HG02938 (cell line): Measurements from ENCODE around the gene MACROH2A2.
"Not testable (repeated sequence)": the region's sequence is repeated elsewhere in the genome, so short reads cannot be mapped to it uniquely, and the experiment has no call there.

ENCODE experiments used
- ATAC-seq: cut with Tn5 transposase; IDR thresholded peaks from one replicate; pipeline ENCODE4 v1.9.1; 2021; ENCODE audit warnings: mild to moderate bottlenecking, moderate library complexity; ENCODE audit not compliant: unreplicated experiment

The MACROH2A2 gene

DNA sequence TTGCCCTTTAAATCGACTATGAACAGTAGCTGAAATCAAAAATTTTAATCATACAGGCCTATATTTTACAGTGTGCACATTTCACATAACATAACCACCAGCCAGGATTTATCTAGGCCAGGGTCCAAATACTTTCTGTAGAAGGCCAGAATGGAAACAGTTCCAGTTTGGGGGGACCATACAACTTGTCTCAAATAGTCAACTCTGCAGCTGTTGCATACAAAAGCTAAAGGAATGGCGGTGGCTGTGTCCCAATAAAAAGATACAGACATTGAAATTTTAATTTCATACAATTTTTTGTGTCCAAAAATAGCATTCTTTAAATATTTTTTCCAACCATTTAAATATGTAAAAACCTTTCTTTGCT is 94.6 kb downstream of the MACROH2A2 start:
- ATAC-seq = no peak

DNA sequence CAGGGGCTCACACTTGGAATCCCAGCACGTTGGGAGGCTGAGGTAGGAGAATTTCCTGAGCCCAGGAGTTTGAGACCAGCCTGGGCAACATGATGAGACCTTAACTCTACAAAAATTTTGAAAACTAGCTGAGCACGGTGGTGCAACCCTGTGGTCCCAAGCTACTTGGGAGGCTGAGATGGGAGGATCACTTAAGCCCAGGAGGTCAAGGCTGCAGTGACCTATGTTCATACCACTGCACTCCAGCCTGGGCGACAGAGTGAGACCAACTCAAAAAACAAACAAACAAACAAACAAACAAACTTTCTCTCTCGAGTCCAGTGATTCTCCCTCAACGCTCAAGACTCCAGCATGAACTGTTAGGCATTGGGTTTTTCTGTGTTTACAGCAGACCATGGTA is 95.9 kb downstream of the MACROH2A2 start:
- no peak for ATAC-seq

DNA sequence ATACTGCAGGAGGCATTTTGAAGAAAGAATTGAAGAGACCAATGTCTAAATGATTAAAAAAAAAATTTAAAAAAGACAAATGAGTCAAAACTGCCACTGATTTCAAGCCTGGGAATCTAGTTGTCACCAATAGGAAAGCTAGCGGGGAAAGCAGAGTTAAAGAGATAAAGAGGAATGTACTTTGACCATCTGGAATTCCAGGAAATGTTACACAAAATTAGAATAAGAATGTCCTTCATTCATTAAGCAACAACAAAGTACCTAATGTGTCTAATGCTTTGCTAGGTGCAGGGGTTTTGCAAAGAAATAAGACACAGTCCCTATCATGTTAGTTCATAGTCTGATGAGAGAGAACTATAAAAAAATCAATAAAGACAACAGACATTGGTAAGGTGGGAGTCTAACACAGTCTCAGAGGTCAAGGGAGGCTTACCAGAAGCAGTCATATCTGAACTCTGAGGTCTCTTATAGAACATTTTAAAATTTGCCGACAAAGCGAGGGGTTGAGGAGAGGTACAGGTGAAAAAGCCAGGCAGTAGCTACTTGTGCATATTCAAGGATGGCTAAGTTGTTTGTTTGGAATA is 102.7 kb downstream of the MACROH2A2 start:
- ATAC-seq = no peak

DNA sequence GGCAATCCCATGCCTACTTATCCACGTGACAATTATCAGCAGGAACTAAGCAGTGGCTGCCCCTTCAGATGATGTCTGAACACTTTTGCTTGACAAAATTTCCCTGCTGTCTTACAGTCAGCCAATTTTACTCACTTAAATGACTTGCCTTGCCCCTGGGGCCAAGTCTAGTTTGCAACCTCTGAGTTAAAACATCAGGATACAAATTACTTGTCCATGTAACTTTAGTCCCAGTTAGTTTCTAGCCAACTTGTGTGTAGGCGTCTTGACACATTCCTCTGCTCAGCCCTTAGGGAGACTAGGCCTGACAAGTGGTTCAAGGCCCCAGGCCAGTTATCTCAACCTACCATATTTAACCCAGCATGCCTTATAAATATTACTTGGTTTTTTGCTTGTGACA is 105.5 kb downstream of the MACROH2A2 start:
- no peak for ATAC-seq

DNA sequence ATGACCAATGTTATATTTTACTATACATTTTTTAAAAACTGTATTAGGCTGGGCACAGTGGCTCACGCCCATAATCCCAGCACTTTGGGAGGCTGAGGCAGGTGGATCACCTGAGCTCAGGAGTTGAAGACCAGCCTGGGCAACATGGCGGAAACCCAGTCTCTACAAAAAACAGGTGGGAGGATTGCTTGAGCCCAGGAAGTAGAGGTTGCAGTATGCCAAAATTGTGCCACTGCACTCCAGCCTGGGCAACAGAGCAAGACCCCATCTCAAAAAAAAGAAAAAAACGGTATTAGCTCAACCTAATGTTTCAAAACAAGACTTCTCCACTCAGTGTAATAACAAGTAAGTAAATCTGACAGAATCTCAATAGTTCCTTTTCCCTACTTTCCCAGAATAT is 106.7 kb downstream of the MACROH2A2 start:
- ATAC-seq = not testable (repeated sequence)

DNA sequence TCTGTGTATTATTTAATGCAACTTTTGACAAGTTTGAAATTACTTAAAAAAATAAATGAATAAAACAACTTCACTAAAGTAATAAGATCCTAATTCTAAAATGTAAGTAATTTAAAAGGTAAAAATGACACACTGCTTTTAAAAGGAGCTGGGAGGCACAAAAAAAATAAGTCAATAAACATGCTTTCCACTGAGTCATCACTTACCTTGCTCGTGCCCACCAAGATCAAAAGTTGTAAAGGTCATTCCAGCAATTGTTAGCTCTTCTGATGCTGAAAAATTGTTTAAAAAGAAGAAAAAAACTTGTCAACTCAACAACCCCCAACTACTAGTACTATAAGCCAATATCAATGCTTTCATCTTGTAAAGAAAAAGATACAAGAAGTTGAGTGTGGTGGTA is 108.2 kb downstream of the MACROH2A2 start:
- no peak for ATAC-seq
